Activated CD8-positive, alpha-beta memory T cell treated with anti-CD3 and anti-CD28 coated beads, Interleukin-2, amount 50 U/mL, for 24 hours (primary cell): Measurements from ENCODE around the gene LCN9.

Experiments
- DNase-seq: peaks from one replicate; pipeline ENCODE4 v3.0.0-alpha.2; 2020; ENCODE audit errors: extremely low read depth

The LCN9 gene

GRCh38 chr9:135698767-135699166, 35.7 kb downstream of the LCN9 start:
- no peak for DNase-seq

- no peak for DNase-seq
Observed at GRCh38 chr9:135699440-135699839, 36.3 kb downstream of the LCN9 start, which contains the start of gene SOHLH1. Gene SOHLH1, minus strand, starts transcription at chr9:135699481. Its CDS starts 14 bp downstream, at chr9:135699467.

- DNase-seq, result no peak
Observed at GRCh38 chr9:135700525-135700924, 37.4 kb downstream of the LCN9 start.

- DNase-seq, result no peak
Observed at GRCh38 chr9:135701067-135701958, 38.2 kb downstream of the LCN9 start.

GRCh38 chr9:135701959-135702721, 39.0 kb downstream of the LCN9 start, which contains the start of gene KCNT1:
Gene KCNT1, plus strand, starts transcription at chr9:135702185. Its CDS starts 74 bp downstream, at chr9:135702259.
- DNase-seq, result no peak

GRCh38 chr9:135703726-135704125, 40.6 kb downstream of the LCN9 start:
- DNase-seq, result no peak

- DNase-seq, result no peak
Observed at GRCh38 chr9:135704483-135704882, 41.4 kb downstream of the LCN9 start.

- no peak for DNase-seq
Observed at GRCh38 chr9:135705376-135705775, 42.3 kb downstream of the LCN9 start.

- DNase-seq, result no peak
Observed at GRCh38 chr9:135706288-135706687, 43.2 kb downstream of the LCN9 start.

- no peak for DNase-seq
Observed at GRCh38 chr9:135707252-135708138, 44.4 kb downstream of the LCN9 start.

- no peak for DNase-seq
Observed at GRCh38 chr9:135708164-135708563, 45.1 kb downstream of the LCN9 start.

GRCh38 chr9:135711391-135711790, 48.3 kb downstream of the LCN9 start:
- DNase-seq, result no peak

- DNase-seq, result no peak
Observed at GRCh38 chr9:135711881-135712280, 48.8 kb downstream of the LCN9 start.

- no peak for DNase-seq
Observed at GRCh38 chr9:135712613-135713295, 49.6 kb downstream of the LCN9 start.

GRCh38 chr9:135714242-135715055, 51.3 kb downstream of the LCN9 start:
- DNase-seq, result no peak

- no peak for DNase-seq
Observed at GRCh38 chr9:135715056-135715595, 52.0 kb downstream of the LCN9 start.

- DNase-seq, result no peak
Observed at GRCh38 chr9:135716045-135716444, 52.9 kb downstream of the LCN9 start.
